Embryonic facial prominence (tissue), 1 donor: Measurements from ENCODE around the gene PADI2.
"Not testable (repeated sequence)": the region's sequence is repeated elsewhere in the genome, so short reads cannot be mapped to it uniquely, and the experiment has no call there.

Experiments used
- DNase-seq: peaks from one replicate; pipeline ENCODE4 v3.0.0-alpha.2; 2016; ENCODE audit errors: extremely low spot score

PADI2 gene

DNA sequence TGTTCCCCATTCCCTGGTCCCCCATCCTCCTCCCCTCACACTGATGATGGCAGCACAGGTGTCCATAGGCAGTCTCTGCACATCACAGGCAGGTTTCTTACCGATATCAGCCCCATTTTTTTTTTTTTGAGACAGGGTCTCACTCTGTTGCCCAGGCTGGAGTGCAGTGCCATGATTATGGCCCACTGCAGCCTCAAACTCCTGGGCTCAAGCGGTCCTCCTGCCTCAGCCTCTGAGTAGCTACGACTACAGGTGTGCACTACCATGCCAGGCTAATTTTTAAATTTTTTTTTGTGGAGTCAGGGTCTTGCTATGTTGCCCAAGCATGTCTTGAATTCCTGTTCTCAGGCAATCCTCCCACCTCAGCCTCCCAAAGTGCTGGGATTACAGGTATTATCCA is 36.5 kb downstream of the PADI2 start:
- no peak for DNase-seq

DNA sequence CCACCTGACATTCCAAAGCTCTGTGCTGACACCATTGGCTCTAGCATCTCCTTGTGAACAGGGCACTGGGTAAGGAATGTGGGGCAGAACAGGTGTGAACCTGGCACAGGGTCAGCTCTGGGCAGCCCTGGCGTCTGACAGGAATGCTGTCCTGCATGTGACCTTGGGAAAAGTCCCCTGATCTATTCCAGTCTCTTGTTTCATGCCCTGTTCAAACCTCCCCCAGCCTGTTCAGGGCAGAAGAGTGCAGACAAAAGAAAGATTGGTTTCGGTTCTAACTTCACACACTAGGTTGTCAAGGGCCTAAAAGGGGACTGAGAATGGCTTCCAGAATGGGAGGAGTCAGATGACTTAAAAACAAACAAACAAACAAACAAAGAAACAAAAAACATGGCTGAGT is 37.8 kb downstream of the PADI2 start:
- no peak for DNase-seq

DNA sequence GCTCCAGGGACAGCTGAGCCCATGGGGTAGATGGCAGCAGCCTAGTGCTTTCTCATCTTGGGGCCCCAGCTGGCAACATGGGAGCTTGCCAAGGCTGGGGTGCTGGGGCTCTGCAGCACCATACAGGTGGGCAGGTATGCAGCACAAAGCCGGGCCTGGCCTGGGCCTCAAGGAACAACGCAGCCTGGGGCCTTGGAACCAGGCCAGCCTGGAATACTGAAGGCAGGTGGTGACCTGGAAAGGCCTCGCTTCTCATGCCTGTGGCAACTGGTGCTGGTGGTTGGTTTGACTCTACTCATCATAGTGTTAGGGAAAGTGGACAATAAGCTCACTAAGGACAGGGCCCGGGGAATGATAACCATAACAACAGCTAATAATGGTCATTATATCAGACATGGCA is 38.4 kb downstream of the PADI2 start:
- DNase-seq, result no peak

DNA sequence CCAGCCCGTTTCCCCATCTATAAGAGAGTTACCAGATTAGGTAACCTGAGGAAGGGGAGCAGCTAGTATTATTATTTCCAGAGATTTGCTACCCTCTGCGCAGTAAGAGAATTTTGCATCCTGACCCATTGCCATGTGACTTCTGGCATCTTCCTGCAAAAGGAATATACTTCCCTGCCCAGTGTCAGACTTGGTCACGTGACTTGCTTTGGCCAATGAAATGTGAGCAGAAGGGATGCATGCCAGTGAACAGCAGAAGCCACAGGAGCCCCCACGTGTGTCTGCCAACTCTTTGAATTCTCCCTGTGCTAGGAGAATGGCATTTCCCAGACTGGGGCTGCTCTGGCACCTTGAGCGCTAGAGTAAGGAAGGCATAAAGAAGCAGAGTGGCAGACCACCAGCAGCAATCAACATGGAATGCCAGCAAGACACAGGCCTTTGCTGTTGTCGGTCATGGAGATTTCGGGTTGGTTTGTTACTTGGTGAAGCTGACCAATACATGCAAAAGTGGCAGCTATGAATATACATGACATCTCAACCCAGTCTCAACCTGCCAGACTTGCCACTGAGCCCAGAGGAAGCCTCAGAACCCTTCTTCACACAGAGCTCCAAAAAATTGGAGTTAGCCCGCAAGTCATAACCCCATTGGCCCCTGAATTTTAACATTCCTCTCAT is 39.0 kb downstream of the PADI2 start:
- DNase-seq, result no peak

GRCh38 chr1:17078991-17079868 is 40.0 kb downstream of the PADI2 start:
- DNase-seq, result no peak

DNA sequence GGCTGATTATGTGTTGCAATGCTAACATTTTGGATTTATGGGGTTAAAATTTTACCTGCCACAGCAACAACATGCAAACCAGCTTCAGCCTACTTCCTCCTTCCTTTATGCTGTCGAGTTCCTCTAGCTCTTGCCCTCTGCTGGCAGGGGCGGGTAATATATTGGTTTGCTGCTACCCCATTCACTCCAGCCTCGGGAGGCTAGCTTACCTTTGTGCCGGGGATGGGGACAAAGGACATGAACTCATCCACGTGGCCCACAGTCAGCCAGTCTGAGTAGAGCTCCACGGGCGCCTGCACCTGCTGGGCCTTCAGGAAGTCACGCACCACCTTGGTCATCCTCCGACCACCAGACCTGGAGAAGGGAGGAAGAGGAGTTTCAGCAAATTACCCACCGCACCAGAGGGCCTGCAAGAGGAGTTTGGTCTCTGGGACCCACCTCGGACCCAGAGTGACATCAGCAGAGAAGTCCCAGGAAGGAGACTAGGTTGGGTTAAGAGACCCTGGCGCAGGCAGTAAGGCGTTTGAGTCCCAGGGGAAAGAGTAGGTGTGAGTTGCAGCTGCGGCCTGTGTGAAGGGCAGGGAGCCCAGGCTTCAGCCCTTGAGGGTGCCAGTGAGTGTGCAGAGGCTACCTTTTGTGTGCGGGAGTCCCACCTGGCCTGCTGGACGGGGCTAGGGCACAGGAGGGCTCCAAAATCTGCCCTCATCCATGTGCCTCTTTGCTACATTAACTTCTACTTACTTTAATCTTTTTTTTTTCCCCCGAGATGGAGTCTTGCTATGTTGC is 43.6 kb downstream of the PADI2 start:
- no peak for DNase-seq

DNA sequence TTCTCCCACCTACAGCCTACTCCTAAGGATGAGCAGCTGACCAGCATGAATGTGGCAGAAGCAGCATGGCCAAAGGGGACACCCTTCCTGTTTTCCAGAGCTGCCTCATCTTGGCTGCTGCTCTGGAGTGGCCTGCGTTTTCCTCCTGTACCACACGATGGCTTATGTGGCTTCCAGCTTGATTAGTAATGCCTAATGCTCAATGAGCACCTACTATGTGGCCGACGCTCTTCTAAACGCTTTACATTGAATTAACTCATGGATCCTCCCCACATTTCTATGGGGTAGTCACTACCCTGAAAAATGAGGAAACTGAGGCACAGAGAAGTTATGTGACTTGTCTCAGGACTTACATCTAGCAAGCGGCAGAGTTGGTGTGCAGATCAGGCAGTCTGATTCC is 47.5 kb downstream of the PADI2 start:
- DNase-seq, result no peak

DNA sequence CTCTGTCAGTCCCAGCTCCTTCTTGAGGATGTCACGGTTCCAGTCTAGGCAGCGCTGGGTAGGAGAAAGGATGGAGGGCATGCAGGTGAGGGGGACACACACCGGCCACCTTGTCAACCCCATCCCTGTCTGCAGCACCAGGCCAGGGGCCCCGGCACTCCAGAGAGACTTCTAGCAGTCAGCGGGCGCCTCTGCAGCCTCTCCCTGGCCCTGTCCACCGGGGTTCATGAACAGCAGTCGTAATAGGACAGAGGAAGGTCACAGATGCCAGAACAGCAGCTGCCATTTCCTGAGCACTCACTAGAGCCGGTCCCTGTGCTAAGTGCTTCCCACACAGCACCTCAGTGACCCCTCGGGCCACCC is 49.1 kb downstream of the PADI2 start:
- no peak for DNase-seq

GRCh38 chr1:17069452-17070162 is 49.6 kb downstream of the PADI2 start:
- DNase-seq, result no peak

- DNase-seq, result no peak
Observed at GRCh38 chr1:17068789-17069188, 50.5 kb downstream of the PADI2 start.

DNA sequence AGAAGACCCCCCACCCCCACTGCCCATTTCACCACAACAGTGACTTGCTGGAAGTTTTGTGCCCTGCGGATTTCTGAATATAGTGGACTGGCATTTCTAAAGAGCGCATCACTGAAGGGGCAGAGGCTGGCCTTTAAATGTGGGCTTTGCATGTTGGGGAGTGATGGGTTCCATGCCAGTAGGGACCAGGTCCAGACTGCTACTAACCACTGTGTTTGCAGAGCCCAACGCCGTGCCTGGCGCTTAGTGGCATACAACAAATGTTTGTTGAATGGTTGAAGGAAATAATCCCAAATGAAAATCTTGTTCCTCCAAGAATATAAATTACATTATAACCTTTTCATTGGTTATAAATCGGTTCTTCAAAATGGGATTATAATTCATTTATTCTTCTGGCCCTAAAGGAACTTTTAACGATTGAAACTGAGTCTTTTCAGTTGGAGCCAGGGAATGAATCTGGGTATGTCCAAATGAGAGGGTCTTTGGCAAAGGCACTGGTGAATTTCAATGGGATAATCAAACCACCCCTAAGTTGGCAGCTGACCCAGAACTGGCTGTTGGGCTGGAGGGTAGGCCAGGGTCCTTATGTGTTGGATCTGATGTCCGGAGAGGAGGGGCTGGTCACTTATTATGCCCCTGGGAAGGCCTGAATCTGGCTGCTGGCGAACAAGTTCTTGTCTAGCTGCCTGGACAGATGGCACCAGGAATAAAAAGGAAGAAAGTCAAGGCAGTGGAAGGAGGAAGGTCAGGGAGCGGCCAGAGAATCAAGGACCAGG is 51.6 kb downstream of the PADI2 start:
- no peak for DNase-seq

- no peak for DNase-seq
Observed at GRCh38 chr1:17067069-17067426, 52.2 kb downstream of the PADI2 start.

- DNase-seq, result no peak
Observed at GRCh38 chr1:17066361-17067068, 52.7 kb downstream of the PADI2 start.

DNA sequence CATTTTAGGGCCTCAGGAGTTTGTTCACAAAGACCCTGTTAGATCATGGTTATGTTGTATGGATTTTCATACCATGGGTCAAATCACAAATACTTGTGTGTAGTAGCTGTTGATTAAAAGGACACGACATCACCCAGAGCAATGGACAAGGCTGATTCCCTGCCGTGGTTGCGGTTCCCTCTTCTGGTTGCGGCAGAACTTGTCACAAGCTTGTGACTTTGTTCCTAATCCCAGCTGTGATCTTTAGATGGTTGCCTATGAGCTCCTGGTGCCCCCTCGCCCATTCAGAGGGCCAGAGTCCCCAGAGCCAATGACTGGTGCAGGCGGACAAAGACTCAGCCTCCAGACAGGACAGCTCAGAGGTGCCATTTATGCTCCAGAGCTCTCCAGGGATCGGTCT is 53.6 kb downstream of the PADI2 start:
- no peak for DNase-seq

DNA sequence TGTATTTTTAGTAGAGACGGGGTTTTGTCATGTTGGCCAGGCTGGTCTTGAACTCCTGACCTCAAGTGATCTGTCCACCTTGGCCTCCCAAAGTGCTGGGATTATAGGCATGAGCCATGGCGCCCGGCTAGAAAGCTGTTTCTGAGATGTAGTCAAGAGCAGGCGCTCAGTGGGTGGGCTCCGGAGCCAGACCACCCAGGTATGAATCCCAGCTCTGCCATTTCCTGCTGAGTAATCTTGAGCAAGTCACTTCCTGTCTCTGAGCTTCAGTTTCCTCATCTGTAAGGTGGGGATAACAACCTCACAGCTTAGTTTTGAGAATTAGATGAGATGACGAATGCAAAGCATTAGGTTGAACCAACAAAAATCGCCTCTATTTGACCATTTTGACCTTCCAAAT is 56.5 kb downstream of the PADI2 start:
- DNase-seq, result not testable (repeated sequence)

DNA sequence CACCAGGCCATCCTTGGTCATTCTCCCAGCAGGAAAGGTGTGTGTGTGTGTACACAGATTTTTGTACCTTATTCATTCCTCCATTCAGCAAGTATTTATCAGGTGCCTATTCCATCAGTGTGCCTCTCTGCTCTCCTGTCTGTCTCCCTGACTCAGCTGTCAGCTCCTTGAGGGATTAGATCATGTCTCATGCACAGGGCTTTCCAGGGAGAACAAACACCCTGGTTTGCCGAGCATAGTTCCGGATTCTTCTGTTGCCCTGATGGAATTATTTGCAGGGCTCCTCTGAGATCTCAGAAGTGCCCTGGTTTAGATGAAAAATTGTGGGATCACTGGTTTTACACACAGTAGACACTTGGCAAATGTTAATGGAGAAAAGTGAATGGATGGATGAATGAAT is 57.4 kb downstream of the PADI2 start:
- no peak for DNase-seq

DNA sequence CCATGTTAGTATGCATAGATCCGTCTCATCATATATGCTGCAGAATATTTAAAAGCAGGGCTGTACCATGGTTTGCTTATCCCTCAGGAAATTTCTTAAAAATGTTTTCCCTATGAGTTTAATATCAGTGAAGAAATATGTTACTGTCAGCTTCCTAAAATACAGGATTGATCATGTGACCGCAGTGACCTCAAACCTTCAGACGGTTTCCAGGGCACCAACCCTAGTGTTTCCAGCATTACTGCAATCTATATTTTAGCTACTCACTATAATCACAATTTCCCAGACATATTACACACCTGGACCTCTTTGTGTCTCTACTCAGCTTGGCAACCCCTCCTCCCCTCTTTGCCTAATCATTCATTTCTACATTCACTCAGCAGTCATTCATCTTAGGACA is 57.8 kb downstream of the PADI2 start:
- DNase-seq, result no peak

DNA sequence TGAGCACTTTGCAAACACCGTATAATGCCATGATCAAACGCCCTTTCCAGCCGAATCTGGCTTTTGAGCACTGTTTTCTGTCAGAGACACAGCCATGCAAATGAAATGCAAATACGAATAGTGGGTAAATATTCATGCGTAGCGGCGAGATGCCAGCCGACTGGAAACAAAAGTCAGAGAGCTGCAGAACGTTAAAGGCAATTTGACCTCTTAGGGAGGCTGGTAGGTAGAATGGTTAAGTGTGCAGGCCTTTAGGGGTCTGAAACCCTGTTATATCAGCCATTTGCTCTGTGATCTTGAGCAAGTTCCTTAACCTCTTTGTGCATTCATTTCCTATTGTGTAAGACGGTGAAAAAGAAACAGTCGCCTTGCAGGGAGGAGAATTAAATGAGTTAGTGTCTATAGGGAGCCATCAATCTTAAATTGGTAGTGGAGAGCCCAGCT is 58.9 kb downstream of the PADI2 start:
- DNase-seq, result no peak

GRCh38 chr1:17059391-17060305 is 59.6 kb downstream of the PADI2 start:
- peak; percentile 27 for DNase-seq
